IMR-90 (cell line): ENCODE data around the gene MAD2L2.
A peak's percentile ranks its signal among the peaks of the same experiment; 100 is the strongest.

Experiments
- BHLHE40 ChIP-seq: fragments of 150-350 bp; IDR thresholded peaks from 2 replicates; pipeline ENCODE4 v1.6.1; 2016; ENCODE audit warnings: mild to moderate bottlenecking, low read depth, low read length
- FOS ChIP-seq: fragments of 150-350 bp; IDR thresholded peaks from 2 replicates; pipeline ENCODE4 v1.6.1; 2016; ENCODE audit warnings: low read depth, low read length
- MAZ ChIP-seq: IDR thresholded peaks from 2 replicates; pipeline ENCODE4 v1.6.1; 2012; ENCODE audit warnings: low read depth, mild to moderate bottlenecking, low read length, improper control_type of control experiment, moderate library complexity, borderline replicate concordance
- MXI1 ChIP-seq: IDR thresholded peaks from 2 replicates; pipeline ENCODE4 v1.6.1; 2012; ENCODE audit warnings: low read depth, mild to moderate bottlenecking, low read length, moderate library complexity, borderline replicate concordance
- POLR2A ChIP-seq: IDR thresholded peaks from 2 replicates; pipeline ENCODE4 v1.6.1; 2012; ENCODE audit warnings: mild to moderate bottlenecking, low read depth, low read length
- RAD21 ChIP-seq: IDR thresholded peaks from 2 replicates; pipeline ENCODE4 v1.6.1; 2012; ENCODE audit warnings: low read length, improper control_type of control experiment
- SMC3 ChIP-seq: fragments of 150-350 bp; IDR thresholded peaks from 2 replicates; pipeline ENCODE4 v1.6.1; 2016; ENCODE audit warnings: low read depth, mild to moderate bottlenecking, antibody characterized with exemption, low read length, moderate library complexity
- TF ChIP-seq, protein P1 (sequence below): fragments of 150-350 bp; IDR thresholded peaks from 2 replicates; pipeline ENCODE4 v1.6.1; 2017; ENCODE audit warnings: mild to moderate bottlenecking, antibody characterized with exemption, low read length, low read depth
- TF ChIP-seq, protein P2 (sequence below): conservative IDR thresholded peaks from 2 replicates; pipeline ENCODE4 v1.5.1; 2012; ENCODE audit warnings: mild to moderate bottlenecking, low read depth, low read length, improper control_type of control experiment

DNA sequence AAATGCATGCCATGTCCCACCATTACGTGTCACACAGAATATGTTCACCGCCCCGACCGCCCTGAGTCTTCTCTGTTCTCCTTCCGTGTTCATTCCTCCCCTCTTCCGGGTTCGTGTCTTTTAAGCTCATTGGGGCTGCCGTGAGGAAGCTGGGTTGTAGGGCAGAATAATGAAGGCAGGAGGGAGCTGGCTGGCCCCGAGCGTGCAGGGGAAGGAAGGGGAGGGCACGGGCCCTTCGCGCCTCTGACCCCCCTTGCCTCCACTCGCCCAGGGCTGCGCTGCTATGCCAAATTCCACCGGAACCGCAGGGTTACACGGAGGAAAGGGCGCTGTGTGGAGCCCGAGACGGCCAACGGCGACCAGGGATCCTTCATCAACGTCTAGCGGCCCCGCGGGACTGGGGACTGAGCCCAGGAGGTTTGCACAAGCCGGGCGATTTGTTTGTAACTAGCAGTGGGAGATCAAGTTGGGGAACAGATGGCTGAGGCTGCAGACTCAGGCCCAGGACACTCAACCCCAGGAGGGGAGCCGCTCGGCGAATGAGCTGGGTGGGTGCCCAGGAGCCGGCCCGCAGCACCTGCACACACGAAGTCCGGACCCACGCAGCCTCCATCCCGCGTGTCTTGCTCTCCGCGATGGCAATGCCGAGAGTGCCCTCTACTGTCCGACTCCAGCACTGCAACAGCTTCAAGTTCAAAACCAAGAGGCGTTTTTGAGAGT is 38.5 kb upstream of the MAD2L2 start:
- TF ChIP-seq, protein P1, sequence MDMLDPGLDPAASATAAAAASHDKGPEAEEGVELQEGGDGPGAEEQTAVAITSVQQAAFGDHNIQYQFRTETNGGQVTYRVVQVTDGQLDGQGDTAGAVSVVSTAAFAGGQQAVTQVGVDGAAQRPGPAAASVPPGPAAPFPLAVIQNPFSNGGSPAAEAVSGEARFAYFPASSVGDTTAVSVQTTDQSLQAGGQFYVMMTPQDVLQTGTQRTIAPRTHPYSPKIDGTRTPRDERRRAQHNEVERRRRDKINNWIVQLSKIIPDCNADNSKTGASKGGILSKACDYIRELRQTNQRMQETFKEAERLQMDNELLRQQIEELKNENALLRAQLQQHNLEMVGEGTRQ = no peak
- TF ChIP-seq MAZ = no peak
- no peak for TF ChIP-seq BHLHE40
- no peak for TF ChIP-seq FOS
- TF ChIP-seq RAD21 = peak; percentile 90
- TF ChIP-seq, protein P2, sequence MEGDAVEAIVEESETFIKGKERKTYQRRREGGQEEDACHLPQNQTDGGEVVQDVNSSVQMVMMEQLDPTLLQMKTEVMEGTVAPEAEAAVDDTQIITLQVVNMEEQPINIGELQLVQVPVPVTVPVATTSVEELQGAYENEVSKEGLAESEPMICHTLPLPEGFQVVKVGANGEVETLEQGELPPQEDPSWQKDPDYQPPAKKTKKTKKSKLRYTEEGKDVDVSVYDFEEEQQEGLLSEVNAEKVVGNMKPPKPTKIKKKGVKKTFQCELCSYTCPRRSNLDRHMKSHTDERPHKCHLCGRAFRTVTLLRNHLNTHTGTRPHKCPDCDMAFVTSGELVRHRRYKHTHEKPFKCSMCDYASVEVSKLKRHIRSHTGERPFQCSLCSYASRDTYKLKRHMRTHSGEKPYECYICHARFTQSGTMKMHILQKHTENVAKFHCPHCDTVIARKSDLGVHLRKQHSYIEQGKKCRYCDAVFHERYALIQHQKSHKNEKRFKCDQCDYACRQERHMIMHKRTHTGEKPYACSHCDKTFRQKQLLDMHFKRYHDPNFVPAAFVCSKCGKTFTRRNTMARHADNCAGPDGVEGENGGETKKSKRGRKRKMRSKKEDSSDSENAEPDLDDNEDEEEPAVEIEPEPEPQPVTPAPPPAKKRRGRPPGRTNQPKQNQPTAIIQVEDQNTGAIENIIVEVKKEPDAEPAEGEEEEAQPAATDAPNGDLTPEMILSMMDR = peak; percentile 87
- peak; percentile 44; the same call in 1 of the 2 replicates for TF ChIP-seq MXI1
- TF ChIP-seq POLR2A = no peak
- TF ChIP-seq SMC3 = peak; percentile 80
